D341Med (cell line): ENCODE results near the gene C1R.
"Not testable (repeated sequence)": the region's sequence is repeated elsewhere in the genome, so short reads cannot be mapped to it uniquely, and the experiment has no call there.

Experiments used
- DNase-seq: peaks from one replicate; pipeline ENCODE4 v3.0.0; 2012; ENCODE audit warnings: low spot score

Gene C1R

DNA sequence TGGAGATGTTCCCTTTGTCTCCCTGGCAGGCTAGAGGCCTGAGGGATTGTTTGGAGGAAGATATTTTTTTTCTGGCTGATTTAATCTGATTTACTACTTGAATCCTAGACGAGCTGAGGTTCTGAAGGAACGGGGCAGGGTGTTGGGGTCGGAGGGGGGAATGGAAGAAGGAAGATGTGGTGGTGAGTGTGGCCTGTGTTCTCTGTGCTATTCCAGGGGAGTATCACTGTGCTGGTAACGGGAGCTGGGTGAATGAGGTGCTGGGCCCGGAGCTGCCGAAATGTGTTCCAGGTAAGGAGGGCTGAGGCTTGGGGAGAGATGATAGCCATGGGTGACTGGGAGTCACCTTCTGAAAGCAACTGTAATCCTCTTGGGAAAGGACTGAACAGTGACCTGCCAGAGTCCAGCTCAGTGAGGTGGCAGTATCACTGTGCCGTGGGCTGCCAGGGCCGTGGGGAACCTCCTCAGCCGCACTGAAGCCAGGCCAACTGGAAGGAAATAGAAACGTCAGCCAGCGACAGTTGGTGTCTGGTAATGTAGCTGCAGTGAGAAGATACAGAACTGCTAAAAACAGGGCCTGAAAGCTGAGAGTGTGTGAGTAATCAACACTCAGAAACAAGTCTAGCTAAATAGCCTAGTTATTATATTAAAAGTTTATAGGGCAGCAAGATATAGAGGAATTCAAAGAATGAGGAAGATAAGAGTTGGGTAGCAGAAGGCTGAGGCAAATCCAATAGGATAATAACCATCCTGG, 23.8 kb downstream of the C1R start:
- DNase-seq: peak; percentile 20

DNA sequence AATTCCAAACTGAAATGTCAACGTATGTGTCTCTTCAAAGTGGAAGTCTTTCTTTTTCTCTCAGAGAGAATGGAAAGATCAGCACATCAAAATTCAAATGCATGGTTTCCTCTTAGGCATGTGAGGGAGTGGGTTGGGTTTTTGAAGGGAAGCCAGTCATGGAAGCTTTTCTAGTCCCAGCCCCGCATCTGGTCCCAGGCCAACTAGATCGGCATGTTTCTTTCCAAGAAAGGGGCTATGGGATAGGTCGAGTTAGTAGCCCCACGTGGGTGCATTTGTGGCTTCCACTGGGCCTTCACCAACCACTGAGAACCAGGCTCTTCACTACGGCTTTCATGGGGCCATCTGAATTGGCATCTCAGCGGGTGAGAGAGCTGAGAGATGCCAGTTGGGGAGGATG, 25.1 kb downstream of the C1R start:
- no peak for DNase-seq

GRCh38 chr12:7066596-7066995, 25.6 kb downstream of the C1R start:
- no peak for DNase-seq

- no peak for DNase-seq
These were observed 27.1 kb downstream of the C1R start for GRCh38 chr12:7065073-7065623.

DNA sequence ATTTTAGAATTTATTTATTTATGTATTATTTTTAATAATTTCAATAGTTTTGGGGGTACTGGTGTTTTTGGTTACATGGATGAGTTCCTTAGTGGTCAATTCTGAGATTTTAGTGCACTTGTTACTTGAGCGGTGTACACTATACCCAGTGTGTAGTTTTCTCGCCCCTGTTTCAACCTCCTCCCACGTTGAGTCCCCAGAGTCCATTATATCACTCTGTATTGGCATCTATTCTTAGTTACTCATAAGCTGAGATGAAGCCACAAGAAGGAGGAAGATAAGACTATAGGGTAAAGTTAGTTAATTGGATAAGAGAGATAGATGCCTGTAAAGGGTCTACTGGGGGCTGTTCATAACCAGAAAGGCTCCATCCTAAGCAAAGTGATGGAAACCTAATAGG, 27.7 kb downstream of the C1R start:
- no peak for DNase-seq

DNA sequence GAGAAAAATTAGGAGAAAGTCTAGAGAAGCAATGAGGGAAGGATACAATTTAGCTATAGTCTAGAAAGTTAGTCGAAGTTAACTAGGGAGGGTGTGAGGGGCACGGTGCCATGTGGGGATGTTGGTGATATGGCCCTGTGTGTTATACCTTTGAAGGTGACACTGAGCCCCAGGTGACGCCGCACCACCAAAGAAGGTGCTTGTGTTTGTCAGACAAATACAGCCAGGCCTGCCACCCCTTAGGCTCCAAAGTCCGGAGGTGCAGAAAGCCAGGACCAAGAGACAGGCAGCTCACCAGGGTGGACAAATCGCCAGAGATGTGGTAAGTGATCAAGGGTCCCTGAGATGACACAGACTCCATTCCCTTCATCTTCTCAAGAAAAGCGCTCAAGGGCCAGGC, 30.6 kb downstream of the C1R start:
- no peak for DNase-seq

DNA sequence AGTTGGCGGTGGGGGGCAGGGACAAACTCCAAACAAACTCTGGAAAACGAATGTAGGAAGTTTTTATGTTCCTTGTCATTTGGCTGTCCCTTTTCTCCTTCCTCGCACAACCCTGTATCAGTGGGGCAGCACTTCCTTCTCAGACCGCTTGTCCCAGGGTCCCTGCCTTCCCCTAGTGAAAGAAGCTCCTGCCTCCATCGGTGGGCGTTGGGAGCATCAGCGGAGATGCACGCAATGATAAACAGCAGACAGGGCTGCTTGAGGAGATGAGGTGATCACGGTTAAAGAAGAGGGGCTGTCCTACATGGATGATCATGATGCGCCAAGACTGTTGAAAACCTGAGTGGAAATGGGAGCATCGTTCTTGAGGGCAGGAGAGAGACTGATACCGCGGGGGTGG, 31.1 kb downstream of the C1R start:
- no peak for DNase-seq

- peak; percentile 74 for DNase-seq
These were observed 31.8 kb downstream of the C1R start, which contains the start of gene C1S for GRCh38 chr12:7060353-7060954. C1S (plus strand) TSS chr12:7060718; CDS start chr12:7061913, 1,195 bp downstream.

GRCh38 chr12:7059780-7060179, 32.5 kb downstream of the C1R start:
- no peak for DNase-seq

- no peak for DNase-seq
These were observed 33.3 kb downstream of the C1R start for GRCh38 chr12:7058850-7059395.

DNA sequence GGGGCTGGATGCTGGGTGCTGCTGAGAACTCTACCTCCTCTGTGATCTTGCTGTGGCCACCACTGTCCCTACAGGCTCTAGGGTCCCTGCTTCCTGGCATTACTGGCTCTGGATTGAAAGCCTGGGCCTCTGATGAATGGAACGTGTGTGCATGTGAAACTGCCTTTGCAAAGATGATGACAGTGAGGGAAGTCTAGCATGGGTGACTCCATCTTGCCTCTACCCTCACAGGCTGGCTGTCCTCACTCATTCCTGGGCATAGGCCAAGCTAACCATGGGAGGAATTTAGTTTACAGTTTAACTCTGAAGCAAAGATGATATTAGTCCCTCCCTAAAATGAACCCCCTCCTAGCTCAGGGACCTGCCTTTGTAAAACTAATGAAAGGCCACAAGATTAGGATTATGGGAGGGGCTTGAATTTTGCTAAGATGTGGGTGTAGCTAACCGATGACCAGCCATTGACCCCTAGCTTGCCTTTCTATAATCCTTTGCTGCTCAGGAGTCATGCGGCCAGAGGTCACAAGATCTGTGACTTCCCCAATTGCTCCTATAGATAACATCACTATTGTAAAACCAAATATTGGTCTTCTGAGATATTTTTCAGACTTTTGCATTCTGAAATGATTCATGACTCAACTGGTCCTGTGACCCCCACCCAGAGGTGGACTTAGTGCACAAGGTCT, 33.9 kb downstream of the C1R start:
- DNase-seq: no peak

- not testable (repeated sequence) for DNase-seq
These were observed 36.5 kb downstream of the C1R start for GRCh38 chr12:7055736-7056135.

GRCh38 chr12:7054925-7055324, 37.3 kb downstream of the C1R start:
- no peak for DNase-seq

DNA sequence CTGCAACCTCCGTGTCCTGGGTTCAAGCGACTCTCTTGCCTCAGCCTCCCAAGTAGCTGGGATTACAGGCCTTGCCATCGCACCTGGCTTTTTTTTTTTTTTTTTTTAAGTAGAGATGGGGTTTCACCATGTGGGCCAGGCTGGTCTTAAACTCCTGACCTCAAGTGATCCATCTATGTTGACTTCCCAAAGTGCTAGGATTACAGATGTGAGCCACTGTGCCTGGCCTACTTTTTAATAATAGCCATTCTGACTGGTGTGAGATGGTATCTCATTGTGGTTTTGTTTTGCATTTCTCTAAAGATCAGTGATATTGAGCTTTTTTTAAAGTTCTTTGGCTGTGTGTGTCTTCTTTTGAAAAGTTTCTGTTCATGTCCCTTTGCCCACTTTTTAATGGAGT, 42.3 kb downstream of the C1R start:
- DNase-seq: not testable (repeated sequence)

GRCh38 chr12:7049445-7049951, 42.7 kb downstream of the C1R start:
- DNase-seq: not testable (repeated sequence)

GRCh38 chr12:7047306-7047705, 44.9 kb downstream of the C1R start:
- DNase-seq: no peak

GRCh38 chr12:7046383-7047105, 45.7 kb downstream of the C1R start:
- no peak for DNase-seq

DNA sequence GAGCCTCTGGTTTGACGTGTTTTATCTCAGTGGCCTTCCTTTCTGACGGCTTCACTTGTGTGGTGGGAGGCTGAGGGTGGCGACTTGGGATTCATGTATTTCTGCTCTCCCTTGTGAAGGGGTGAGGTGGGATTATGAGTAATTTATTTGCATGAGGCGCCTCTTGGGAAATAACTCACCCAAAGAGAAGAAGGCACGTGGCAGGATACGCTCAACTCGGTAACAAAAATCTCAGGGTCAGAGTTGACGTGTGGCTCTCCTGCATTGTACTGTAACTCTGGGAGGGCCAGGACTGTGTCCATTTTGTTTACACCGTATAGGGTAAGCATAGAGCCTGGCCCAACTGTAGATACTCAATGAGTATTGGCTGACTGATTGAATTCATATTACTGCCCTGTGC, 46.3 kb downstream of the C1R start:
- no peak for DNase-seq

DNA sequence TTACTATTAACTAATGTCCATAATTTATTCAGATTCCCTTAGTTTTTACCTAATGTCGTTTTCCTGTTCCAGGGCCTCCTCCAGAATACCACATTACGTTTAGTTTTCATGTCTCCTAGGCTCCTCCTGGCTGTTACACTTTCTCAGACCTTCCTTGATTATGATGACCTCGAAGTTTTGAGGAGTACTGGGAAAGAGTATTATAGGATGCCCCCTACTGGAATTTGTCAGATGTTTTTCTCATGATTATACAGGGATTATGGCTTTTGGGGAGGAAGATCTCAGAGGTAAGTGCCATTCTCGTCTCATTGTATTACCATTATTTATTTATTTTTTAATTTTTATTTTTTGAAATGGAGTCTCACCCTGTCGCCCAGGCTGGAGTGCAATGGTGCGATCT, 49.4 kb downstream of the C1R start:
- DNase-seq: peak; percentile 54

DNA sequence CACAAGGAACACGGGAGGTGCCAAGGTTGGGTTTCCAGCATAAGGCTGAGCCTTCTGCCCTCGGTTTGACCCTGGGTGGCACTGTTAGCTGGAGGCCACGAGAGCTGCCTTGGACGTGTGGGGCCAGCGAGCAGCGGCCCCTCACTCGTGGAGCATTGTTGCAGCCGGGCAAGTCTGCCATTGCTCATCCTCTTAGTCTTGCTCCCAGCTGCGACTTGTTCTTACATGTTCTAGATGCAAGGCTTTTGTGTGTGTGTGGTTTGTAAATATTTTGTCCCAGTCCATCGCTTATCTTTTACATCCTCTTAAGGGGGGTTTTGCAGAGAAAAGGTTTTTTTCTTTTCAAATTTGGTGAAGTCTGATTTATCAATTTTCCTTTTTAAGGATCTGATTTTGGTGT, 52.8 kb downstream of the C1R start:
- no peak for DNase-seq

- DNase-seq: no peak
These were observed 53.7 kb downstream of the C1R start for GRCh38 chr12:7038591-7038990.

GRCh38 chr12:7037411-7037810, 54.8 kb downstream of the C1R start:
- not testable (repeated sequence) for DNase-seq
